Muscle of leg (tissue), 11 donors: ENCODE measurements around the gene E2F4. TPM values are rescaled to one million over a fixed set of nuclear protein-coding genes. Genes with fewer than 3 reads are reported as not detected.

Experiments used
- DNase-seq: peaks from one replicate; pipeline ENCODE4 v3.0.0; 2013
- H3K27ac ChIP-seq: one replicate; pipeline ENCODE4 v1.5.1; 2013; ENCODE audit warnings: mild to moderate bottlenecking, low read length, control low read depth
- H3K27me3 ChIP-seq: one replicate; pipeline ENCODE4 v1.6.1; 2013; ENCODE audit warnings: low read length; ENCODE audit not compliant: control insufficient read depth, insufficient read depth
- H3K36me3 ChIP-seq: one replicate; pipeline ENCODE4 v1.6.1; 2013; ENCODE audit warnings: low read length; ENCODE audit not compliant: control insufficient read depth, insufficient read depth
- H3K4me1 ChIP-seq: one replicate; pipeline ENCODE4 v1.6.1; 2013; ENCODE audit warnings: low read length; ENCODE audit not compliant: control insufficient read depth, insufficient read depth
- H3K4me3 ChIP-seq: one replicate; pipeline ENCODE4 v1.5.1; 2013; ENCODE audit warnings: low read length, control low read depth
- H3K9me3 ChIP-seq: replicated peaks from 2 replicates; pipeline ENCODE4 v1.6.1; 2013; ENCODE audit warnings: low read depth, low read length; ENCODE audit not compliant: control insufficient read depth
- WGBS: methylation state at CpG from one replicate; pipeline ENCODE4 v1.1.5; 2013; ENCODE audit warnings: missing lambda C conversion rate; ENCODE audit not compliant: insufficient coverage; 5-methylcytosine and 5-hydroxymethylcytosine counted together
- polyA plus RNA-seq, 8 donors: library from polyadenylated mRNA; unstranded; fragments of 120-200 nt; gene quantifications; one replicate each; pipeline versions ENCODE4 v1.2.1 to v1.2.3, GENCODE V29; 2013; ENCODE audit warnings: inconsistent platforms in 1 of 8, low replicate concordance in 1 of 8; ENCODE audit not compliant: insufficient read length in 8 of 8, insufficient read depth in 1 of 8
- total RNA-seq: library from RNA; stranded (reverse); fragments of 120-200 nt; gene quantifications from one replicate; pipeline ENCODE4 v1.2.4, GENCODE V29; 2013

Gene E2F4
- total and polyA plus RNA-seq, 9 donors, result 28.1 to 51.1 (median 45.6) TPM

- Histone ChIP-seq H3K27me3 (peaks cover 98% of the 10 kb centered on the region), H3K36me3 (no peaks in the 10 kb centered on the region), H3K4me1 (peaks cover 60% of the 10 kb centered on the region), H3K4me3 (no peak overlapping the region), H3K9me3 (no peaks in the 10 kb centered on the region), H3K27ac (no peak overlapping the region)
- DNase-seq, result no peak
- WGBS, result 0% methylated on average over 1 of the region's 18 CpGs
Observed at GRCh38 chr16:67166110-67166547, 25.8 kb upstream of the E2F4 start.

- H3K4me3 ChIP-seq, result no peak overlapping the region
- no peak for DNase-seq
- no peak overlapping the region for H3K27ac ChIP-seq
- 41% methylated on average over 3 of the region's 5 CpGs for WGBS
- H3K9me3 ChIP-seq, result no peaks in the 10 kb centered on the region
- H3K27me3 ChIP-seq, result peaks cover 98% of the 10 kb centered on the region
- H3K36me3 ChIP-seq, result no peaks in the 10 kb centered on the region
- H3K4me1 ChIP-seq, result peaks cover 59% of the 10 kb centered on the region
Observed at GRCh38 chr16:67166598-67167168, 25.3 kb upstream of the E2F4 start.

- H3K9me3 ChIP-seq, result no peaks in the 10 kb centered on the region
- H3K27ac ChIP-seq, result no peak overlapping the region
- no peaks in the 10 kb centered on the region for H3K36me3 ChIP-seq
- H3K27me3 ChIP-seq, result peaks cover 98% of the 10 kb centered on the region
- WGBS, result 48% methylated on average over 7 of the region's 7 CpGs
- no peak for DNase-seq
- peaks cover 53% of the 10 kb centered on the region for H3K4me1 ChIP-seq
- no peak overlapping the region for H3K4me3 ChIP-seq
Observed at GRCh38 chr16:67167588-67167987, 24.4 kb upstream of the E2F4 start.

- Histone ChIP-seq H3K27ac (peak overlapping the region; percentile 85), H3K9me3 (no peaks in the 10 kb centered on the region), H3K4me1 (peaks cover 51% of the 10 kb centered on the region), H3K4me3 (no peak overlapping the region), H3K27me3 (peaks cover 96% of the 10 kb centered on the region), H3K36me3 (no peaks in the 10 kb centered on the region)
- WGBS, result 9% methylated on average over 9 of the region's 9 CpGs
- DNase-seq, result no peak
Observed at GRCh38 chr16:67169011-67169451, 22.9 kb upstream of the E2F4 start.

- H3K36me3 ChIP-seq, result no peaks in the 10 kb centered on the region
- peaks cover 97% of the 10 kb centered on the region for H3K27me3 ChIP-seq
- H3K4me1 ChIP-seq, result peaks cover 53% of the 10 kb centered on the region
- peak overlapping the region; percentile 49 for H3K4me3 ChIP-seq
- WGBS, result 1% methylated on average over 21 of the region's 24 CpGs
- peak overlapping the region; percentile 85 for H3K27ac ChIP-seq
- DNase-seq, result no peak
- H3K9me3 ChIP-seq, result no peaks in the 10 kb centered on the region
Observed at GRCh38 chr16:67169642-67170167, 22.2 kb upstream of the E2F4 start.

GRCh38 chr16:67170168-67170948 lies 21.6 kb upstream of the E2F4 start, which contains the start of gene NOL3:
Gene NOL3, plus strand, starts transcription at chr16:67170538.
- Histone ChIP-seq H3K9me3 (no peaks in the 10 kb centered on the region), H3K4me3 (peak within 1 kb of the TSS; percentile 49), H3K36me3 (no peaks in the 10 kb centered on the region), H3K27ac (peak within 1 kb of the TSS; percentile 95), H3K27me3 (peaks cover 97% of the 10 kb centered on the region), H3K4me1 (peaks cover 52% of the 10 kb centered on the region)
- WGBS, result under 1% methylated on average over 30 of the region's 50 CpGs
- peak; percentile 72 for DNase-seq

GRCh38 chr16:67170949-67171649 lies 20.9 kb upstream of the E2F4 start:
- H3K27me3 ChIP-seq, result peaks cover 97% of the 10 kb centered on the region
- DNase-seq, result no peak

GRCh38 chr16:67173323-67173722 lies 18.6 kb upstream of the E2F4 start:
- Histone ChIP-seq H3K9me3 (no peaks in the 10 kb centered on the region), H3K4me1 (peaks cover 63% of the 10 kb centered on the region), H3K36me3 (peaks cover 11% of the 10 kb centered on the region), H3K27ac (peak overlapping the region; percentile 17), H3K27me3 (peaks cover 90% of the 10 kb centered on the region), H3K4me3 (peak overlapping the region; percentile 38)
- WGBS, result 69% methylated on average over 1 of the region's 1 CpG
- DNase-seq, result no peak

More at GRCh38 chr16:67170949-67171649, 20.9 kb upstream of the E2F4 start:
- H3K36me3 ChIP-seq, result peaks cover 6% of the 10 kb centered on the region
- 17% methylated on average over 12 of the region's 14 CpGs for WGBS
- peak overlapping the region; percentile 95 for H3K27ac ChIP-seq
- no peaks in the 10 kb centered on the region for H3K9me3 ChIP-seq
- H3K4me1 ChIP-seq, result peaks cover 55% of the 10 kb centered on the region
- H3K4me3 ChIP-seq, result peak overlapping the region; percentile 49

- H3K27ac ChIP-seq, result peak overlapping the region; percentile 62
- DNase-seq, result peak; percentile 77
- WGBS, result 1% methylated on average over 58 of the region's 71 CpGs
- peak overlapping the region; percentile 38 for H3K4me3 ChIP-seq
- H3K27me3 ChIP-seq, result peaks cover 83% of the 10 kb centered on the region
- H3K36me3 ChIP-seq, result peaks cover 11% of the 10 kb centered on the region
- peaks cover 62% of the 10 kb centered on the region for H3K4me1 ChIP-seq
- H3K9me3 ChIP-seq, result no peaks in the 10 kb centered on the region
Observed at GRCh38 chr16:67173808-67174705, 17.9 kb upstream of the E2F4 start.
